HepG2 (cell line): ENCODE data around the gene FMC1.

ENCODE experiments used
- FOXP1 ChIP-seq, 2 experiments: fragments of 450-650 bp in 1 of 2; IDR thresholded peaks; 2 replicates each; pipeline ENCODE4 v1.6.1; 2017 to 2018; ENCODE audit warnings: antibody characterized with exemption in 1 of 2
- GABPA ChIP-seq, 2 experiments: IDR thresholded peaks; 2 replicates each; pipeline ENCODE4 v1.6.1; 2011 to 2016; ENCODE audit warnings: low read depth in 2 of 2, low read length in 1 of 2, missing biosample characterization in 1 of 2, missing genetic modification characterization in 1 of 2
- MTA3 ChIP-seq: sonication (generic); formaldehyde crosslinking; IDR thresholded peaks from 2 replicates; pipeline ENCODE4 v1.4.0; 2020; ENCODE audit warnings: missing genetic modification reagents
- SP1 ChIP-seq, 2 experiments: fragments of 450-650 bp in 1 of 2; sonication (generic) in 1 of 2; formaldehyde crosslinking in 1 of 2; IDR thresholded peaks; 2 replicates each; pipeline versions ENCODE4 v1.4.0 to v1.6.1; 2016 to 2020; ENCODE audit warnings: missing genetic modification reagents in 1 of 2
- ZNF530 ChIP-seq: sonication (generic); formaldehyde crosslinking; IDR thresholded peaks from 2 replicates; pipeline ENCODE4 v1.5.0; 2020; ENCODE audit warnings: low read depth, mild to moderate bottlenecking, missing genetic modification reagents
- ZNF607 ChIP-seq: sonication (generic); formaldehyde crosslinking; IDR thresholded peaks from 2 replicates; pipeline ENCODE4 v1.5.1; 2020; ENCODE audit warnings: missing genetic modification reagents, mild to moderate bottlenecking, borderline replicate concordance
- TF ChIP-seq, protein P1 (sequence below): sonication (generic); formaldehyde crosslinking; IDR thresholded peaks from 2 replicates; pipeline ENCODE4 v1.5.0; 2020; ENCODE audit warnings: mild to moderate bottlenecking, missing genetic modification reagents, moderate library complexity
- TF ChIP-seq, protein P2 (sequence below): sonication (generic); formaldehyde crosslinking; conservative IDR thresholded peaks from 2 replicates; pipeline ENCODE4 v1.4.0; 2020; ENCODE audit warnings: missing genetic modification reagents
- TF ChIP-seq, protein P3 (sequence below): sonication (generic); formaldehyde crosslinking; IDR thresholded peaks from 2 replicates; pipeline ENCODE4 v1.8.1; 2022; ENCODE audit warnings: low read depth, mild to moderate bottlenecking, missing genetic modification reagents

DNA sequence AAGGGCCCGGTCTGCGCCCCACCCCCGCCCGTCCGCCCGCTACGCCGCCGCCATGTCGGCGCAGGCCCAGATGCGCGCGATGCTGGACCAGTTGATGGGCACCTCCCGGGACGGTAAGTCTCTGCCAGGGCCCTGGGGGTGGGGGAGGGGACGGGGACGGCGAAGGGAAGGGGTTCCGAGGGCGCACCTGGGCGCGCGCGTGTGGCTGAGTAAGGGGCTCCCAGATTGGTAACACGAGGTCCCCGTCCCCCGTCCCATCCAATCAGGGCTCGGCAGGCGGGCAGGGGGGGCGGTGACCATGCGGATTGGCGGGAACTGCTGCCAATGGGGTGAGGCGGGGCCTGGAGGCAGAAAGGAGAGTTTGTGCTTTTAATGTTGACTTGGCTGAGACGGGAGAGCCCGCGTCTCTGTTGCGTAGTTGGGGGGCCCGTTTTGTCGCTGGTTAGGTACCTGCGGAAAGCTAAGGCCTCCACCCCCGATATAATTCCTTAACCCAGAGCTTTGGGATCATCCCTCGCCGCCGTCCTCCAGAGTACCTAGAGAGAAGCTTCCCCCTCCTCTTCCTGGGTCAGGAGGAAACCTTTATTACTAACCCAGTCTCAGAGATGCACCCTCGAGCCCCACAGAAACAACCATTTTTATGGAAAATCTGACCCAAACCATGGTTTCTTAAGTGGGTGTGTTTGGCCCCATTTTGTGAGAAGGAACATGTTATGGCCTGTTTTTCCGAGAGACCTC, 19.2 kb downstream of the FMC1 start:
- TF ChIP-seq SP1 (IDR thresholded peaks at IDR 0.05) (no peak), SP1 (CRISPR knock-in tag; IDR thresholded peaks at IDR 0.05) (peak; percentile 76), GABPA (IDR thresholded peaks at IDR 0.05; ENCODE audit: low read depth, low read length) (no peak), GABPA (CRISPR knock-in tag; IDR thresholded peaks at IDR 0.05; ENCODE audit: low read depth) (0 out of 2 replicates have a peak, but pooled peaks have one; percentile 37), ZNF530 (no peak), FOXP1 (IDR thresholded peaks at IDR 0.05) (no peak), FOXP1 (CRISPR knock-in tag; IDR thresholded peaks at IDR 0.05) (no peak), ZNF607 (CRISPR knock-in tag) (no peak), MTA3 (no peak)
- TF ChIP-seq, protein P1, sequence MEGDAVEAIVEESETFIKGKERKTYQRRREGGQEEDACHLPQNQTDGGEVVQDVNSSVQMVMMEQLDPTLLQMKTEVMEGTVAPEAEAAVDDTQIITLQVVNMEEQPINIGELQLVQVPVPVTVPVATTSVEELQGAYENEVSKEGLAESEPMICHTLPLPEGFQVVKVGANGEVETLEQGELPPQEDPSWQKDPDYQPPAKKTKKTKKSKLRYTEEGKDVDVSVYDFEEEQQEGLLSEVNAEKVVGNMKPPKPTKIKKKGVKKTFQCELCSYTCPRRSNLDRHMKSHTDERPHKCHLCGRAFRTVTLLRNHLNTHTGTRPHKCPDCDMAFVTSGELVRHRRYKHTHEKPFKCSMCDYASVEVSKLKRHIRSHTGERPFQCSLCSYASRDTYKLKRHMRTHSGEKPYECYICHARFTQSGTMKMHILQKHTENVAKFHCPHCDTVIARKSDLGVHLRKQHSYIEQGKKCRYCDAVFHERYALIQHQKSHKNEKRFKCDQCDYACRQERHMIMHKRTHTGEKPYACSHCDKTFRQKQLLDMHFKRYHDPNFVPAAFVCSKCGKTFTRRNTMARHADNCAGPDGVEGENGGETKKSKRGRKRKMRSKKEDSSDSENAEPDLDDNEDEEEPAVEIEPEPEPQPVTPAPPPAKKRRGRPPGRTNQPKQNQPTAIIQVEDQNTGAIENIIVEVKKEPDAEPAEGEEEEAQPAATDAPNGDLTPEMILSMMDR: no peak
- TF ChIP-seq, protein P2, sequence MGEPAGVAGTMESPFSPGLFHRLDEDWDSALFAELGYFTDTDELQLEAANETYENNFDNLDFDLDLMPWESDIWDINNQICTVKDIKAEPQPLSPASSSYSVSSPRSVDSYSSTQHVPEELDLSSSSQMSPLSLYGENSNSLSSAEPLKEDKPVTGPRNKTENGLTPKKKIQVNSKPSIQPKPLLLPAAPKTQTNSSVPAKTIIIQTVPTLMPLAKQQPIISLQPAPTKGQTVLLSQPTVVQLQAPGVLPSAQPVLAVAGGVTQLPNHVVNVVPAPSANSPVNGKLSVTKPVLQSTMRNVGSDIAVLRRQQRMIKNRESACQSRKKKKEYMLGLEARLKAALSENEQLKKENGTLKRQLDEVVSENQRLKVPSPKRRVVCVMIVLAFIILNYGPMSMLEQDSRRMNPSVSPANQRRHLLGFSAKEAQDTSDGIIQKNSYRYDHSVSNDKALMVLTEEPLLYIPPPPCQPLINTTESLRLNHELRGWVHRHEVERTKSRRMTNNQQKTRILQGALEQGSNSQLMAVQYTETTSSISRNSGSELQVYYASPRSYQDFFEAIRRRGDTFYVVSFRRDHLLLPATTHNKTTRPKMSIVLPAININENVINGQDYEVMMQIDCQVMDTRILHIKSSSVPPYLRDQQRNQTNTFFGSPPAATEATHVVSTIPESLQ (CRISPR knock-in tag): no peak; the same call in 1 of the 2 replicates
- TF ChIP-seq, protein P3, sequence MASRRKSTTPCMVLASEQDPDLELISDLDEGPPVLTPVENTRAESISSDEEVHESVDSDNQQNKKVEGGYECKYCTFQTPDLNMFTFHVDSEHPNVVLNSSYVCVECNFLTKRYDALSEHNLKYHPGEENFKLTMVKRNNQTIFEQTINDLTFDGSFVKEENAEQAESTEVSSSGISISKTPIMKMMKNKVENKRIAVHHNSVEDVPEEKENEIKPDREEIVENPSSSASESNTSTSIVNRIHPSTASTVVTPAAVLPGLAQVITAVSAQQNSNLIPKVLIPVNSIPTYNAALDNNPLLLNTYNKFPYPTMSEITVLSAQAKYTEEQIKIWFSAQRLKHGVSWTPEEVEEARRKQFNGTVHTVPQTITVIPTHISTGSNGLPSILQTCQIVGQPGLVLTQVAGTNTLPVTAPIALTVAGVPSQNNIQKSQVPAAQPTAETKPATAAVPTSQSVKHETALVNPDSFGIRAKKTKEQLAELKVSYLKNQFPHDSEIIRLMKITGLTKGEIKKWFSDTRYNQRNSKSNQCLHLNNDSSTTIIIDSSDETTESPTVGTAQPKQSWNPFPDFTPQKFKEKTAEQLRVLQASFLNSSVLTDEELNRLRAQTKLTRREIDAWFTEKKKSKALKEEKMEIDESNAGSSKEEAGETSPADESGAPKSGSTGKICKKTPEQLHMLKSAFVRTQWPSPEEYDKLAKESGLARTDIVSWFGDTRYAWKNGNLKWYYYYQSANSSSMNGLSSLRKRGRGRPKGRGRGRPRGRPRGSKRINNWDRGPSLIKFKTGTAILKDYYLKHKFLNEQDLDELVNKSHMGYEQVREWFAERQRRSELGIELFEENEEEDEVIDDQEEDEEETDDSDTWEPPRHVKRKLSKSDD: peak; percentile 36; the same call in 1 of the 2 replicates
